GM21447 (cell line): ENCODE data around the gene MARK4.

Experiments
- ATAC-seq: cut with Tn5 transposase; IDR thresholded peaks from one replicate; pipeline ENCODE4 v1.9.1; 2021; ENCODE audit not compliant: unreplicated experiment

MARK4 gene

DNA sequence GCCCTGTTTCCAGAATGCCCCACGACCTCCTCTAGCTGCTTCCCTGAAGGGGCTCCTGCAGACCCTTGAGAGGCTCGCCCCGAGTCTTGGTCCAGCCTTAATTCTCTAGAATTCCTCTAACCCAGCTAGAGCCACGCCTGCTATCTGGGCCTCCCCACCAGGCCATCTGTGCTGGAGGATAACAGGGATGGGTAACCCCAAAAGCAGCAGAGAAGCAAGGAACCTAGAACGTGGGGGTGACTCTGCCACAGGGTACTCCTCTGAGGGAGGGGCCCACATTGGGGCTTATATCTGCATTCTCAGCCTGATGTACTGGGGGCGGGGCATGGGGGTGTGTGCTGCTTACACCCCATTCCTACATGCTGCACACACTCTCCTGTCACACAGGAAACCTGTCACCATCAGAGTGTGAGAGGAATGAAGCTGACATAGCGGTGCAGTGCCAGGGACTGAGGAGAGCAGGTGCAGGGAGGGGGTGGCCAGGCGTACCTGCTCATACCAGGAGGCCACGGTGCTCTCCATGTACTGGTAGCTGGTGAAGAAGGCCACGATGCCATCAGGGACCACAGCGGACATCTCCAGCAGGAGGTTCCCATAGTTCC is 103.3 kb downstream of the MARK4 start:
- no peak for ATAC-seq
